LNCAP (cell line): ENCODE data around the gene TSSK6.

Experiments used
- CTCF ChIP-seq: fragments of 450-650 bp; IDR thresholded peaks from 2 replicates; pipeline ENCODE4 v1.5.1; 2017; ENCODE audit warnings: mild to moderate bottlenecking

The TSSK6 gene

DNA sequence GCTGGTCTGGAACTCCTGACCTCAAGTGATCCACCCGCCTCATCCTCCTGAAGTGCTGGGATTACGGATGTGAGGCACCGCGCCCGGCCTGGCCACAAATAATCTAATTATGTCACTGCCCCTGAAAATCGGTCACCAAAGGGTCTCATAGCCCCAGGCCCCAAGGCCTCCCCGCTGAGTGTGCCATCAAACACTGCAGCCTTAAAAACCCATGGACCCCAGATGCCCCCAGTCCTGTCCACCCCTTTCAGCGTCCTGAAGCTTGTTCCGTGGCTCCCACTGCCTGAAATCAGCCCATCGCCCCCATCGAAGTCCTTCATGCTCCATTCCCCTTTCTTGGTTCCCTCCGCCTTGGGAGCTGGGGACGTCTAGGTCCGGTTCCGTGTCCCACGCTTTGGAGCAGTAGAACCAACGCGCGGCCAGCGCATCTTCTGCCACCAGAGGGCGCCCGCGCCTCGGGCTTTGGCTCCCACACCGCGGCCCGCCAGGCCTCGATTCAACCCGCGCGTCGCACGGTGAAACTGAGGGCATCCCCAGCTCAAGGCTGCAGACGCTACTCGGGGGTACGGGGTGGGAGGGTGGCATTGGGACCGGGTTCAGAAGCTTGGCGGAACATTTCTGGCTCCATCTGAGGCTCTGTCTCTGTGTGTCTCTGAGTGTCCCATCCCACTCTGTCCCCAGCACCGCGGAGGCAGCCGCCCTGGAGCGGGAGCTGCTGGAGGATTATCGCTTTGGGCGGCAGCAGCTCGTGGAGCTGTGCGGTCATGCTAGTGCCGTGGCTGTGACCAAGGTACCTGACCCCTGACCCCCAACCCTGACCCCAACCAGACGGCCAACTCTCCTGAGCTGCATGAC is 16.8 kb upstream of the TSSK6 start:
- peak; percentile 97 for TF ChIP-seq CTCF

DNA sequence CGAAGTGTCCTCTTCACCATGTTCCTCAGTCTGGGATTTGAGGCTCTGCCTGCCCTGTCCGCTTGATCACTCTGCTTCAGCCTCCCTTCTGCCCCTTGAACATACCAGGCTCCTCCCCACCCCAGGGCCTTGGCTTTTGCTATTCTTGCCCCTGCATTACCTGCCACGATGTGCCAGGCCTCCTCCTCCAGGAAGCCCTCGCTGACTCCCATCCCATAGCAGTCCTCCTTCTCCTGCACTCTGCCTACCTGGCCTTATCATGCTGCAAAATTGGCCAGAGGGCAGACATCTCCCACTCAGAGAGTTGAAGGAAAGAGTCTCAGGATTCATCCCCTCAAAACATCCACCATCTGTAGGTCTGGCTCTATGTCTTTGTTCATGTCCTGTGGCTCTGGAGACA is 15.5 kb upstream of the TSSK6 start:
- no peak for TF ChIP-seq CTCF

DNA sequence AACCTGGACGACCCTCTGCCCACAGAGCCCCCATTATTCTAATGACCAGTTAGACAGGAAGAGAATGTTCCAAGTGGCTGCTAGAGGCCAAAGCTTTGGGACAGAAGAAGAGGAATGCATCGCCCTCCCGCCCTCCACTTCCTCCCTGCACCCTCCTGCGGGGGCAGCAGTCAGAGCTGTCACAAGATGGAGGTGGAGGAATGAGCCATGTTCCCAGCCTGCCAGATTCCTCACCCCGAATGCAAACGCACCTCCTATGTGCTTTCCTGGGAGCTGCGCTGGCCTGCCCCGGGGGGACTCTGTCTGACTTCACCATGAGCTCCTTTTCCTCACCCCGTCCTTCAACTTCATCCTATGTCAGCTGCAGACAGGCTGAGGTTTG is 15.1 kb upstream of the TSSK6 start:
- no peak for TF ChIP-seq CTCF

DNA sequence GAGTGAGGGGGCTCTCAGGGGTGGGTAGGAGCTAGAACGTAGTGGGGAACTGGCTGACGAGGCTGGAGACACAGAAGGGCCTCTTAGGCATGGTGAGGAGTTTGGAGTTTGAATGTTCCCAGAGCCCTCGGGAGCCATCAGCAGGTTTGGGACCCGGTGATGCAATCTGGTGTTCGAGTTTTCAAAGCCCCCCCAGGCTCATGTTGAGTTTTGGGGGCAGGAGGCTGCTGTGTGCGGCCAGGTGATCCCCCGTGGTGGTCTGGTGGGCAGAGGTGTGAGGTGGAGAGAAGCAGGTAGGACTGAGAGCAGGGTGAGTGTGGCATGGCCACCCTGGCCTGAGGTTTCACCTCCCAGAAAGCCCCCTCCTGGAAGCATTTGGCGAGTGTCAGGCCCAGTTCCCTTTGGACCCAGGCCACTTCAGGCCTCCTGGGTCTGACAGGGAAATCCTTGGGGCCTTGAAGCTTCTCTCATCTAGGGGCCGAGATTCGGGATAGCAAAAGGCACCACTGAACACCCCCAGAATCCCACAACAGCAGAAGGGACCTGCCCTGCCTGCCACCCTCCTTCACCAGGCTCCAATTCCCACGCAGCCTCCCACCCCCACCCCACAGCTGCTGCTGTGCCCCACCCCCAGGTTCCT is 14.6 kb upstream of the TSSK6 start:
- no peak for TF ChIP-seq CTCF

GRCh38 chr19:19528721-19529490 is 13.6 kb upstream of the TSSK6 start, which contains the start of gene YJEFN3:
Gene YJEFN3 (plus strand): TSS chr19:19528911. CDS start chr19:19528933, 22 bp downstream.
- no peak for TF ChIP-seq CTCF

GRCh38 chr19:19527674-19528625 is 12.6 kb upstream of the TSSK6 start:
- no peak for TF ChIP-seq CTCF

DNA sequence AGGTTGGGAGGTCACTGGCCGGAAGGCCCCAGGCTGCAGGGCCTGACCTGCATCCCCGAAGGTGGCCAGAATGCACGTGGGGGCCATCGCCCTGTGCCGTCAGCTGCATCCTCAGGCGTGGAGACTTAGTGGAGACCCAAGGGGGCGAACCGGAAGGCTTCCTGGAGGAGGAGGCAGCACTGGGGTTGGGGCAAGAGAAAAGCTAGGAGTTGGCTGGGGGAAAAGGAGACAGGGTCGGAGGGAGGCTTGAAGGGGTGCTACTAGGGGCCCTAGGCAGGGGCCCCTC is 12.0 kb upstream of the TSSK6 start:
- no peak for TF ChIP-seq CTCF
